Choroid plexus epithelial cell (primary cell): ENCODE data around the gene ID2.
A peak's percentile ranks its signal among the peaks of the same experiment; 100 is the strongest.

Source experiments
- DNase-seq: peaks from one replicate; pipeline ENCODE4 v3.0.0-alpha.2; 2010; ENCODE audit warnings: low read depth
- H3K4me3 ChIP-seq: 2 replicates; pipeline ENCODE4 v1.5.1; 2011; ENCODE audit warnings: low read depth, mild to moderate bottlenecking, control low read depth, low read length, moderate library complexity
- TF ChIP-seq, protein P1 (sequence below): conservative IDR thresholded peaks from 2 replicates; pipeline ENCODE4 v1.5.1; 2011; ENCODE audit warnings: low read depth, mild to moderate bottlenecking, control low read depth, inconsistent platforms, low read length, moderate library complexity

The ID2 gene

DNA sequence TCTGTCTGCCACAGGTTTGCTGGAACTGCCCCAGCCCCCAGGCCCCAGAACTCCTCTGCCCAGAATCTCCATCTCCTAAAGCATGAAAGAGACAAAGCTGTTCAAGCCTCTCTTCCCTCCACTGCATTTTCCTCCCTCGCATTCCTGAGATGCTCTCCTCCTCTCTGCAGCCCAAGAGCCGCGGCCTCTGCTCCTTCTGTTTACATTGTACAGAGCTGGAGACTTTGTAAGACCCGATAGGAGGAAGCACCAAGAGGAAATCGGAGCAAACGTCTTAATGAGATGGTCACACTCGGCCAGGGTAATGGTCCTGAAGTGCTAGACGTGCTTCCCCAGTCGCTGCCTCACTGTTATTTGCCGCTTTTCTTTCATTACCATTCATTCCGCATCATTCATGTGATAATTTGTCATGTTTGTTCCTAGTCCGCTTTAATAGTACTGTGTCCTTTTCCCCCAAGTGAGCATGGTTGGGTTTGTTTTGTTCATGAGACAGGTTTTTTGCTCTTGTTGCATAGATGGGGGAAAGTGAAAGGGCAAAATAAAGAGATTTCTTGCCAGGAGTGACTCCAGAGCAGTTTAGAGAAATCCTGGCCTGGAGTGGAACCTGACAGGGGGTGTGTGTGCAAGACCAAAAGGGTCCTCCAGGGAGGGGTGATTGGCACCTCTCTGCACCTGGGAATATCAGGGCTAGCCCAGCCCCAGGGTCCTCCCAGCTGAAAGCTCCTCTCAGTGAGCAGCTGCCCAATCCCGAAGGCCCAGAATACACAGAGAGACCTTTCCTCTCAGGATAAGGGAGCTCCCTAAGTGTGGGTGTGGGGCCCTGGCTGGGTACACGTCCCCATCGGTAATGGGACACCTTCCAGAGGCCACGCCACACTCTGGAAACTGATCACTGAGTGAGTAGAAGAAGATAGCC lies 44.9 kb upstream of the ID2 start:
- TF ChIP-seq, protein P1, sequence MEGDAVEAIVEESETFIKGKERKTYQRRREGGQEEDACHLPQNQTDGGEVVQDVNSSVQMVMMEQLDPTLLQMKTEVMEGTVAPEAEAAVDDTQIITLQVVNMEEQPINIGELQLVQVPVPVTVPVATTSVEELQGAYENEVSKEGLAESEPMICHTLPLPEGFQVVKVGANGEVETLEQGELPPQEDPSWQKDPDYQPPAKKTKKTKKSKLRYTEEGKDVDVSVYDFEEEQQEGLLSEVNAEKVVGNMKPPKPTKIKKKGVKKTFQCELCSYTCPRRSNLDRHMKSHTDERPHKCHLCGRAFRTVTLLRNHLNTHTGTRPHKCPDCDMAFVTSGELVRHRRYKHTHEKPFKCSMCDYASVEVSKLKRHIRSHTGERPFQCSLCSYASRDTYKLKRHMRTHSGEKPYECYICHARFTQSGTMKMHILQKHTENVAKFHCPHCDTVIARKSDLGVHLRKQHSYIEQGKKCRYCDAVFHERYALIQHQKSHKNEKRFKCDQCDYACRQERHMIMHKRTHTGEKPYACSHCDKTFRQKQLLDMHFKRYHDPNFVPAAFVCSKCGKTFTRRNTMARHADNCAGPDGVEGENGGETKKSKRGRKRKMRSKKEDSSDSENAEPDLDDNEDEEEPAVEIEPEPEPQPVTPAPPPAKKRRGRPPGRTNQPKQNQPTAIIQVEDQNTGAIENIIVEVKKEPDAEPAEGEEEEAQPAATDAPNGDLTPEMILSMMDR: no peak
- peak; percentile 67 for DNase-seq
- H3K4me3 ChIP-seq: no peak overlapping the region

GRCh38 chr2:8638327-8638726 lies 43.5 kb upstream of the ID2 start:
- H3K4me3 ChIP-seq: no peak overlapping the region
- no peak for DNase-seq
- TF ChIP-seq, protein P1: no peak

- TF ChIP-seq, protein P1: no peak
- H3K4me3 ChIP-seq: no peak overlapping the region
- no peak for DNase-seq
Observed at GRCh38 chr2:8639122-8639635, 42.7 kb upstream of the ID2 start.

- H3K4me3 ChIP-seq: no peak overlapping the region
- no peak for DNase-seq
- TF ChIP-seq, protein P1: no peak
Observed at GRCh38 chr2:8640498-8640897, 41.4 kb upstream of the ID2 start.

- TF ChIP-seq, protein P1: no peak
- no peak for DNase-seq
Observed at GRCh38 chr2:8641301-8641965, 40.4 kb upstream of the ID2 start.

DNA sequence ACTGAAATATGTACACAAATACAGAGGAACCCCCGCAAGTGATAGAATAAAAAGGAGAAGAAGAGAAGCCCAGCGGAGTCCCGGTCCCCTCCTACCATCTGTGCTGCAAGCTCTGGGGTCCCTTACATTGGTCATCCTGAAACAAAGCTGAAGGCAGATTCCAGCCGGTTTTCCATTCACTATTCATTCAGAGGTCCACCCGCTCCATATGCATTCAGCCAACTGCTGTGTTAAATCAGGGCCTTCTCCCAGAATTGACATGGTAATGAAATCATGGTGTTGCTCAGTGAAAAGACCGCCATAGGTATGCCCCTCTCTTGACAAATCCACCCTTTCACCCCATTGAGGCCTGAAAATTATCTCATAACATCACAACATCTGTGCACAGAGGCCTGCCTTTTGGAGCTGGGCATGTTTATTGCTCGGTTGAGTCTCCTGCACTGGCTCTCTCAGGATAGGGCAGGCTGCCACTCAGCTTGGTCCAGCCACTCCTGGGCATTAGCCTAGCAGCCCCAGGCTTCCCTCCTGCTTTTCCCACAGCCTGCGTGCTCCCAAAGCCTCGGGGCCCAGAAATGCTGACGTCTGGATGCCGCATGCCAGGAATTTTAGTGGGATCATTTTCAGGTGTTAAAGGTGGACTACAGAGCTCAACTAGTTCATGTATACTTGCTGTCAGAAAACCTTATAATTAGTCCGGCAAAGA lies 39.3 kb upstream of the ID2 start:
- H3K4me3 ChIP-seq: no peak overlapping the region
- DNase-seq: no peak
- TF ChIP-seq, protein P1: no peak

More at GRCh38 chr2:8641301-8641965, 40.4 kb upstream of the ID2 start:
- no peak overlapping the region for H3K4me3 ChIP-seq
